GM19468 (cell line): ENCODE results near the gene MALSU1.

ENCODE experiments used
- ATAC-seq: cut with Tn5 transposase; IDR thresholded peaks from one replicate; pipeline ENCODE4 v1.9.1; 2021; ENCODE audit warnings: mild to moderate bottlenecking, moderate library complexity, moderate number of reproducible peaks; ENCODE audit not compliant: unreplicated experiment; ENCODE audit errors: extremely low read depth

Gene MALSU1

DNA sequence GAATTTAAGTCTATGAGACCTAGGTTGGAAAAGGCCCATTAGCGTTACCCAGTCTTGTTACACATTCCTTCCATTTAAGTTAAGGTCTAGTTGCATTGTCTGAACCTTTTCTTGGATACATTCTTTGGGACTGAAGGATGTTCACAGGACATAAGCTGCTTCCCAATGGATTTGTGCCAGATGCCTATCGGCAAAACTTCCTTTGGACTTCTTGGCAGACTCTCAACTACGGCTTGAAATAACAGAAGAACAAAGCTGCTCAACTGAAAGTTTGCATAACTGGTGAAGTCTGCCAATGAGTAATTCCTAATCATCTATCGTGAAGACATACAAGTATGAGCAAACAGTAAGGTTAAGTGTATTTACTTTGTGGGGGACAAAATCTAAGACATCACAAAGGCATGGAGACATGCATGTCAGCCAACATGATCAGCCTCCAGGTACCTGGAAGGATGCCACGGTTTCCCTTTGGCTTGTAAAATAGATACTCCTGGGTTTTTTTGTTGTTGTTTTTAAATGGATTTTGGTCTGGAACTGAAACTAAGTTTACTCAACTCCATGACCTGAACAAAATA lies 35.4 kb downstream of the MALSU1 start:
- no peak for ATAC-seq

DNA sequence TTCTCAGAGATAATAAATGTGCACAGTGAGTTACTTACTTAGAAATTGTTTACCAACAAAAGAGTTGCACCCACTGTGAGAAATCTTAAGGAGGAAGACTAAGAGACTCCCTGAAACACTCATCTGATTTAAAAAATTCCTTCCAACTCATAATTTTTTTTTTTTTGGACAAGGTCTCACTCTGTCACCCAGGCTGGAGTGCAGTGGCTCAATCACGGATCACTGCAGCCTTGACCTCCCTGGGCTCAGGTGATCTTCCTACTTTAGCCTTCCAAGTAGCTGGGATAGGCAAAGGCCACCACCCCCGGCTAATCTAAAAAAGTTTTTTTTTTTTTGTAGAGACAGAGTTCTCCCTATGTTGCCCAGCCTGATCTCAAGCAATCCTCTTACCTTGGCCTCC lies 36.0 kb downstream of the MALSU1 start:
- no peak for ATAC-seq

DNA sequence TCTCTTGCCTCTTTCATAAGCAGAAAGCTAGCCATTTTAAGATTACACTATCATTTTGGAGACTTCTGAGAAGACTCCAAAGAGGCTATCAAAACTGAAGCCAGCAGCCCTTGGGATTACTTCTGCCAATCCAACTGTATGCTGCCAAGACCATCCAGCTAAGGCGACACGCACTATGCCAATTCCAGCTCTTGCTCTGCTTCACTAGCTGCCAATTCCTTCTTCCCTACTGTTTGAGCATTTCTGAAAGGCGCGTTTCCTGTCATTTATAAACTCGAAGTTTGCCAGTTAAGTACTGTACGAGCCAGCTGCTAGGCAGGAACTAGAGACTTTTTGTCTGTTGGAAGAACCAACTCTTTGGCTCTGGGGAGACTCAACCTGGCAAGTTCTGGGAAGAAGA lies 36.5 kb downstream of the MALSU1 start:
- ATAC-seq, result no peak

DNA sequence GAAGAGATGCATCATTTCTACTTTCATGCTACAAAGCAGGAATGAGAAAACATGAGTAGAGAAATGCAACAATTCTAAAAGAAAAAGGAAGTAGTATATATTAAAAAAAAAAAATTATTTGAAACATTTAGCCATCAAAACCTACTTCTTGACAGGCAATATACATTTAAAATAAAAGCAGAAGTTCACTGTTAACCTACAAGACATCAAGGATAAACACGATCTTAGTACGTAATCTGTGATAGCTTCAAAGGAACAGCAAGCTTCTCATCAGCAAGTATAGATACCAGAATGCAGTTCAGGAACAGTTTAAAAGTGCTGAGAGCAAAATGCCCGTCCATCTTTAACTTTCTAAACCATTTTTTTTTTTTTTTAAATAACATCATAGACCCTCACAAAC lies 36.9 kb downstream of the MALSU1 start:
- ATAC-seq, result no peak

DNA sequence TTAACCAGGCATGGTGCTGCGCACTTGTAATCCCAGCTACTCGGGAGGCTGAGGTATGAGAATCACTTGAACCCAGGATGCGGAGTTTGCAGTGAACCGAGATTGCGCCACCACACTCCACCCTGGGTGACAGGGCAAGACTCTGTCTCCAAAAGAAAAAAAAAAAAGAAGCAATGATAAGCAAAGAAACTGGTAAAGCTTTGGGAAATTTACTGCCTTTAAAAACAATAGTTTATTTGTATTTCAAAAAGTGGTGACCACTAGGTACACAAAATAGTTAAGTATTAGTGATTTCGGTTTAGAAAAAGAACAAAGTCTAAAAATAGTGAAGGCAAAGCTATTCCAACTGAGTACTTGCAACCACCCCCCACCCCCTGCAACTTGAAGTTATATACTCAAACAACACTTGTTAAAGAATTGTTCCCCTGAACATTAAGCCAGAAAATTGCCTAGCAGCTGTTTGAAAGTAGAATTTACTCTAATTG lies 37.7 kb downstream of the MALSU1 start:
- no peak for ATAC-seq

DNA sequence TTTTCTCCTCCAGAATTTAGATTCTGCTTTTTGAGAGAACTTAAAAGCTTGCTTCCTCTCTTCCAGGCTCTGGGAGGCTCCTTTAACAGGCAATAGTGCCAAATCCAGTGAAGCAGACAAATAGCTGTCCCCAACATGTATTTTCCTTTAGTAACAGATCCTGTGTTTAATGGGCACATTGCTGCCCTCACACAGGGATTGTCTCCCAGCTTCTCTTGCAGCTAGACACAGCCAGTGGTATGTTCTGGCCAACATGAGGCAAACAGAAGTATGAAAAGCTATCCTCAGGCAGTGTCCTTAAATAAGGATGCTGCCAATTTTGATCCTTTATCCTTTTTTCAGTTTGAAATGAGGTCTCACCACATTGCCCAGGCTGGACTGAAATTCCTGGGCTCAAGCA lies 38.2 kb downstream of the MALSU1 start:
- no peak for ATAC-seq

DNA sequence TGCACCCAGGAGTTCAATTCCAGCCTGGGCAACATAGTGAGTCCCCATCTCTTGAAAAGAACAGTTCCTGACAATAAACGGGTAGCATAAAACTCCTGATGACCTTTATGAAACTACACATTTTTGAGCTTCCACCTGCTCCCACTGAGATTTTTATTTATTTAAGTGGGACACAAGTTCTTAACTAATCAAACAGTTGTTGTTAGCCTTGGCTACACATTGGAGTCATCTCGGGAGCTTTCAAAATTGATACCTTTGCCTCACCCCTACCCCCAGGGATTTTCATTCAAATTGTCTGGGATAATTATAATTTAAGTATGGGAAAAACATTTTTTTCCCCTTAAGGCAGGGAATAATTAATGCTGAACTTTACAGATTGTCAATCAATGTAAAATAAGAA lies 39.3 kb downstream of the MALSU1 start:
- no peak for ATAC-seq

DNA sequence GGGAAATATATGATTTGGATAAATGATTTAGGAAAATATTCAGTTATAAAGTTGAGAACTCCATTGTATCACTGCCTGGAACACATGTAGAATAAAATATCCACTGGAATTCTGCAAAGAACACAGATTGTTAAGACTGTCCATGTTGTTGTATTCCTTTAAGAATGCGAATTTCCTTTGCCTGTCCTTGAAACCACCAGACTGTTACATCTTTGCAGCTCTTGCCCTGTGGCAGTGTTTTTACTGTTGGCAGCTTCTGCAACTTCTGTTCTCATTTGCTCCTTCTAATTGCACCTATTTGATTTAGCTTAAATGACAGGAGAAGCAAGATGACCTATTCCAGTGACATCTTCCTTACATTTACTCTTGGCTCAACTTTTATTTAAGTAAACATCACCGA lies 39.7 kb downstream of the MALSU1 start:
- no peak for ATAC-seq

- ATAC-seq, result no peak
Measured at GRCh38 chr7:23341846-23342598, 42.9 kb downstream of the MALSU1 start.

GRCh38 chr7:23343102-23343501 lies 44.0 kb downstream of the MALSU1 start:
- no peak for ATAC-seq

- no peak for ATAC-seq
Measured at GRCh38 chr7:23343806-23344475, 44.8 kb downstream of the MALSU1 start.

GRCh38 chr7:23345601-23346000 lies 46.5 kb downstream of the MALSU1 start:
- ATAC-seq, result no peak

- ATAC-seq, result no peak
Measured at GRCh38 chr7:23346316-23346715, 47.2 kb downstream of the MALSU1 start.

DNA sequence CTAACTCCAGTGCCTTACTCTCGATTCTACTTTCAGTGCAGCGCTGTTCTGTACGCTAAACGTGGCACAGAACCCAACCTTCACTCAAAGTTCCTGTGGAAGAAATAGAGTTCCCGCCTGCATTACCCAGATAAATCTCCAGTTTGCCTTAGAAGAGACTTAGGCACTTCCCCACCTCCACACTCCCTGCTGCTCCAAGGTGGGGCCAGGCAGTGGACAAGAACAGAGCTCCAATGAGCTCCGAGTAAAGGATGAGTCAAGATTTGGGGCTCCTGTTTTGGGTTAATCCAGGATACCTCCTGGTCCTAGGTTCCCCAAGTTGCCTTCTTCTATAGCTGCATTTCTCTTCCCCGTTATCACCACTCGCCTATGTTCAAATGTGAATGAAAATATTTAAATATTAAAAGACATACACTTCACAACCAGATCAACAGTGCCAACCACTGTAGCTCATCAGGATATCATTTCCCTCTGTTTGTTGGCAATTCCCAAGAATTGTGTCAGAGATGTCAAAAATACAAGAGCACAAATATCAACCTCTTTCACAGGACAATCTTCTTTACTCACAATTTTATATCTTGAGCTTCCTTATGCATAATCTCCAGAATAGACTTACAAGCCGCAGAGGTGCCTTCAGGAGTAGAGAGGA lies 48.0 kb downstream of the MALSU1 start:
- ATAC-seq, result no peak

DNA sequence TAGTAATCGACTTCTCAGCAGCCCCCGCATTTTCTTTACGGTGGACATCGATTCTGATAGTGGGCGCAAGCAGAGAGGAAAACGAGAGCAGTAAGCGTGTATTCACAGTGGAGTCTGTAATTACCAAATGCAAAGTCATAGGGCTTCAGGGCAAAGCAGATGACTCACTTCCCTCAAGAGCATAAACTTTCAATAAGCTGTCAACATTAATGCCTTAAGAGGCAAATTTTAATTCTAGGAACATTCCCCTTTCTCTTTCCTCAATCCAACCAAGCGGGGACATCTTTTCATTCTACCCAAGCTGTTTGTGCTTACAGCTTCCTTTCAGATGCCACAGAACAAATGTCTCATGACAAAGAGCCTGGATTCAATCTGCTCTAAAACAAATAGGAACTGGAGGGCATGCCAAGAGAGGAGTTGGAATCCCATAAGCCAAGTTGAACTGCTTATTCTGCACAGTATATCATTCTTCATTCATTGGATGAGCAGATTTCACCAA lies 48.6 kb downstream of the MALSU1 start:
- ATAC-seq, result no peak

DNA sequence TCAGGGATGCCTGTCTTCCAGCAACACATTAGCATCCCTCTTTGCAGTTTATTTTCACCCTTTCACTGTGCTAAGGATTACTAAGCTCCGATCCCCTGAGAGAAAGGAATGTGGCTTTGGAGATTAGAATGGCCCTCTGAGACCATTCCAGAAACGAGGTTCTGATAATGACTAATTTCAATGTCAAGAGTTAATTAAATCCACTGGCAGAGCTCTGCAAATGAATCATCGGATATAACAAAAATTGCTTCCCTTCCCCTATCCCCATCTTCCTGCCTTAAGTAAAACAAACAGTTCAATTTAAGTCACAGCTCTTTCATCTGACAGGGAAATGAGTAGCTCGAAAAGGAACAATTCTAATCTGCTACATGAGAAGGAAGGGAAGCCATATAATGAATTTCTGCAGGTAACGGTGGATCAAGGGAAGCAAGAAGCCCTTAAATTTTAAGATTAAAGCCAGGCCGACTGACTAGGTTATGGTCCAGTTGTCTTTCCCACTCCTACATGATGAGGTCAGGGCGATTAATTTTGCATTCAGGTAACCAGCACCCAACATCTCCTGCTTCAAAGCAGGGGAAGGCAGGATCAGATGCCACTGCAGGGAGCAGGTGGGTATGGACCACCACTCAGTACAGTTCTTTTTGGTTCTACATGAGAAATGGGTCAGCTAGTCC lies 50.5 kb downstream of the MALSU1 start:
- no peak for ATAC-seq

GRCh38 chr7:23350466-23350865 lies 51.3 kb downstream of the MALSU1 start:
- ATAC-seq, result no peak

GRCh38 chr7:23353172-23353571 lies 54.0 kb downstream of the MALSU1 start:
- ATAC-seq, result no peak

DNA sequence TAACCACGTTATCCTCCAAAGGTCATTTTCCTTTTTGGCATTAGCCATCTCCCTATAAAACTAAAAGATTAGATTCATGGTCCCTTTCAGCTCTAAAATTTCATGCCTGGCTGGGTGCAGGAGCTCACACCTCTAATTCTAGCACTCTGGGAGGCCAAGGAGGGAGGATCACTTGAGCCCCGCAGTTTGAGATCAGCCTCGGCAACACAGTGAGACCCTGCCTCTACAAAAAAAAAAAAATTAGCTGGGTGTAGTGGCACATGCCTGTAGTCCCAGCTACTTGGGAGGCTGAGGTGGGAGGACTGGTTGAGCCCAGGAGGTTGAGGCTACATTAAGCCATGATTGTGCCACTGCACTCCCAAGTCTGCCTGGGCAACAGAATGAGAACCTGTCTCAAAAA lies 57.0 kb downstream of the MALSU1 start:
- ATAC-seq, result no peak

DNA sequence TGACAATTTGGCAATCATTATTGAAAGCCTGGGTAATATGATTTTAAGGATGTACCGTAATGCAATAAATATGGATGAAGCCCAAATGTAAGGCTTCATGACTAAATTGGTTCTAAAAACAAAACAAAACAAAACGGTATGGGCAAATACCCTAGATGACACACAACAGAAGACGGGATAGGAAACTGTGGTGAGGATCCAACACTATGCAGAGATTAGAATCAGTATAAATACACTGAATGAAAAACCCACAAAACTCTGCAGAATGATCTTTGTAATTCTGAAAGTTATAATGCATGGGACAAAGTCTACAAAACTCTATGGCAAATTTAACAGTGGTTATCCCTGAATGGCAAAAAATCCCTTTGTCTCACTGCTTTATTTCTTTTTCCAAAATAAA lies 57.6 kb downstream of the MALSU1 start:
- ATAC-seq, result no peak
